AG08395 (cell line): ENCODE measurements around the gene WBP2.
A peak's percentile ranks its signal among the peaks of the same experiment; 100 is the strongest.

Experiments
- DNase-seq: peaks from one replicate; pipeline ENCODE4 v3.0.0; 2012; ENCODE audit warnings: mixed read lengths, low spot score

The WBP2 gene

GRCh38 chr17:75855310-75856061, at the start of gene WBP2:
Gene WBP2, minus strand, starts transcription at chr17:75855335. Its CDS starts 38 bp downstream, at chr17:75855297.
- peak; percentile 99 for DNase-seq

DNA sequence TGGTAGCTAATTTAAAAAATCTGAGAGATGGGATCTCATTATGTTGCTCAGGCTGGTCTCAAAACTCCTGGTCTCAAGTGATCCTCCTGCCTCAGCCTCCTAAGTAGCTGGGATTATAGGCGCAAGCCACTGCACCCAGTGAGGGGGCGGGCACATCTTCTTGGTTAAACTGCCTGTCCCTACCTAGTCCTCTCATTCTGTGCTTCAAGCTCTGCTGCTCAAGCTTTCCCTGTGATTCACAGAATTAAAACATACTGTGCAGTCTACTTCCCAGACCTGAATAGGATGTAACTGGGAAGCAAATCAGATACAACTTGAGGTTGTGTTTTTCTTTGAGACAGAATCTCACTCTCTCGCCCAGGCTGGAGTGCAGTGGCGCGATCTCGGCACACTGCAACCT, 47.3 kb upstream of the WBP2 start:
- DNase-seq: no peak

DNA sequence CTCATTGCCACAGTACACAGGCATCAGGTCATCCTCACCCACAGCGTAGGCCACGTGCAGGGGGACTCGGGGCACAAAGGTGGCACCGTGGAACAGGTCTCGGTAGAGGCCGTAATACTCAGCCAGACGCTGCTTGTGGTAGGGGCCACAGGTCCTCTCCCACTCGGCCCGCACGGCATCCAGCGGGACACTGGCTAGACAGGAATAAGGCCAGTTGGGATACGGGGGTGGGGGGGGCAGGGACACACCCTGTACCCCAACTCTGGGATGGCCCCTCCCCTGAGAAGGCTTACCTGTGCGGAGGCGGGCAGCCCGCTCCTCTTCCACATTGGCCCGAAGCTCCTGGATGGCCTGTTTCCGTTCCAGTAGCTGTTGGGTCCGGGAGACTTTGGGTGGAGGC, 46.6 kb upstream of the WBP2 start:
- no peak for DNase-seq

DNA sequence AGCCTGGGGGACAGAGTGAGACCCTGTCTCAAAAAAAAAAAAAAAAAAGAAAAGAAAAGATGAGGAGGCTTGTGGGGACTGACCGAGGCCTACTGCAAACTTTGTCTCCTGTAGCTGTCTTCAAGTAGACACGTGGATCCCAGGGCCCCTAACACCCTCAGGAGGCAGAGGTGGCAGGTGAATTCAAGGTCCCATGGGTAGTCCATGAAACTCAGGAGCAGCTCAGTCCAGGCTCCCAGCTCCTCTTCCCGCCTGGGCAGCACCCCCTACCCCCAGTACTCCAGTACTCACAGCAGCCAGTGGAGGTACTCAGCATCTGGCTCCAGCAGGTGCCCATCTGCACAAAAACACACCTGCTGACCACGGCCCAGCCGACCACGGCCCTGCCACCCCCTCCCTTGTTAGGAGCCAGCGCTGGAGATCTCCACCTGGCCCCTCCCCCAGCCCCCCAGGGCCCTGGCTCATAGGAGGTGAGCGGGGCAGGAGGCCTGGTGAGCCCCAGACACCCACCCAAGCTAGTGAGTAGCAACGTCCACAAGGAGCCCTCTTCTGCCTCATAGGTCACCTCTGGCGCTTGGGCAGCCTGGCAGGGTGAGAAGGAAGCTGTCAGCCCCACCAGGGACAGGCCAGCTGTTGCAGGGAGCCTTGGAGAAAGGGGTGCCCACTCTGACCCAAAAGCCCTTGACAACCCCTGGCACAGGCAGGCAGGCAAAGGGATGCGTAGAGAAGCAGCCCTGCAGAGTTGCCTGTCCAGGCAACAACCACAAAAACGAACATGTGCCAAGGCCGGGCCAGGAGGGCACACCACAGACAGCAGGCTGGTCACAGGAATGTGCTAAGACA, 45.8 kb upstream of the WBP2 start:
- no peak for DNase-seq

DNA sequence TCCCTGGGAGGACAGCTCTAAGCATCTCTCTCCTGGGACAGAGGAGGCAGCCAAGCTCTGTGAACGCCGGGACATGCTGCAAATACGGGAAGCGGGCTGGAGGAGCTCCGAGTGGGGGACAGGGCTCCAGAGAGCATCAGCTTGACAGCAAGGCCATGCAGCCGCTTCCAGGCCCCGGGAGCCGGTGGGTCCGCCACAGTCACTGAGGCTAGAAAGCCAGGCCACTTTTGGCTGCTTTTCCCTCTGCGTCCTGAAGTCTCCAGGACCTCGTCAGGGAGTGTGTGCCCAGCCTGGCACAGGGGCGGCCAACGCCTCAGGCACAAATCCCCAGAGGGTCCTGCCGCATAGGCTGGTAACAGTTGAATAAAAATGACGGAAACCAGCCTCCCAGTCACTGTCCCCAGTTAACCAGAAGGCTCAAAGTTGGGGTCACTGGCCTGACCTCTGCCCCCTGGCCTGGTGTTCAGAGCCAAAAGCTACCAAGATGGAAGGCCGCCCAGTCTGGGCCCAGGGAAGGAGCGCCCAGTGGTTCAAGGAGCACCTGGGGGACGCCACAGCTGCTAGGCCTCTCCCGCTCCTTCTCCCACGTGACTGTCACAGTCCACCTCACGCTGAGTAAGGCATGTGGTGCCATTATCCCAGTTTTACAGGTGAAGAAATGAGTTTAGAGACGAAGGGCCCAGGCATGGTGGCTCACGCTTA, 44.8 kb upstream of the WBP2 start:
- DNase-seq: no peak

- DNase-seq: no peak
These were observed 44.2 kb upstream of the WBP2 start for GRCh38 chr17:75899353-75899752.

GRCh38 chr17:75898791-75899190, 43.7 kb upstream of the WBP2 start:
- no peak for DNase-seq

GRCh38 chr17:75898065-75898464, 42.9 kb upstream of the WBP2 start:
- DNase-seq: no peak

DNA sequence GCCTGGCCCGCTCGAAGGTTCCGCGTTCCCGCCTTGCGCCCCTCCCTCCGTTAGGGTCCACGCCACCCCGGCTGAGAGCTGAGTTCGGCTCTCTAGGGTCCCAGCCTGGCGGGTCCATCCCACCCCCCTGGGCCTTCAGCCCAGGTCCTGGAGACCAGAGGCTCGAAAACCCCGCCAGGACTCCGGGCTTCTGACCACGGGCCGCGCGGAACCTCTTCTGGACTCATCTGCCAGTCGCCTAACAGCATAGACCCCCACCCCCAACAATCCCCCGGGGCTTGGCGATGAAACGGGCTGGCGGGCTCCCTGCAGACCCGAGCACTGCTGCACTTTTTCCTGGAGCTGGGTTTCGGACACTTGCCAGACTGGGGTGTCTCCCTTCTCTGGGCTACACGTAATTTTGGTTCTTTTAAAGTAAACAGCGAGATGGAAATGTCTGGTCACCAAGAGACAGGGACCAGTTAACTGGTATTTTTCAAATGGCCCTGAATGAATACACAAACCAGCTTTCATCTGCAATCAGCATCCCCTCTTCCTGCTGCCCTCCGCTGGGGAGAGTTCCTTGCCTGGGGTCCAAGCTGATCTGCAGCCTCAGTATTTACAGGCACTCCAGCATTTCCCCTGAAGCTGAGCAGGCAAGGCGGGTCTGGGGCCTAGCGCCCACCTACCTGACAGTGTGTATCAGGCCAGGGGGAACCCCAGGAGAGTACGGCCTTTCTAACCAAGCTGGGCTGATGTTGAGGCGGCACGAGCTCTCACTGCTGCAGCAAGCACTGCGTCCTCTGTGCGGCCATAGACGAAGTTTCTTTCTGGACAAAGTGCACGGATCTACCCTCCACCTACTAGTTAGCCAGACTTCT, 42.3 kb upstream of the WBP2 start:
- DNase-seq: no peak

GRCh38 chr17:75896415-75897159, 41.5 kb upstream of the WBP2 start, which contains the start of gene TRIM65:
Gene TRIM65, minus strand, starts transcription at chr17:75896951. Its CDS starts 14 bp downstream, at chr17:75896937.
- DNase-seq: peak; percentile 88

GRCh38 chr17:75895370-75896155, 40.4 kb upstream of the WBP2 start:
- DNase-seq: peak; percentile 53

DNA sequence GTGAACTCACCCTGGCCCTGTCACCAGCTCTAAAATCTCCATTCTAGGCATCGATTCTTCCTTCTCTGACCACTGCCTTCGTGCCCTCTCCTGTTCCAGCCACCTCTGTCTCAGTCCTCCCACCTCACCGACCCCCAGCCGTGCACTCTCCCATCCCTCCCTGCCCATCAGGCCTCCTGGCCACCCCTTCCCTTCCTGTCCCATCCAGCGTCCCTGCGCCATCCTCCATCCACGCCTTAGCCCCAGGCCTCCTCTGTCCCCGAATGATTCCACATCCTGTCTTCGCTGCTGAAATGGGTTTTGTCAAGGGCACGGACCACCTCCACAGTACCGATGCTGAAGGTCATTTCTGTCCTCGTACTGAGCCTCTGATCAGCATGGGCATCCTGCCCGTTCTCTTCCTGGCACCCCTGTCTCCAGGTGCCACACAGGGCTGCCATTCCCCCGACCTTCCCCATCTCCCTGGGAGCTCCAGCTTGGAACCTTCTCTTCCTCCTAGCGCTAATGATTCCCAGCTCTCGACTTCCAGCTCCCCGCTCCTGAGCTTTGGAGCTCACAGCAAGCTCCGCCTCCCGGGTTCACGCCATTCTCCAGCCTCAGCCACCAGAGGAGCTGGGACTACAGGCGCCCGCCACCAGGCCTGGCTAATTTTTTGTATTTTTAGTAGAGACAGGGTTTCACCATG, 39.1 kb upstream of the WBP2 start:
- no peak for DNase-seq

DNA sequence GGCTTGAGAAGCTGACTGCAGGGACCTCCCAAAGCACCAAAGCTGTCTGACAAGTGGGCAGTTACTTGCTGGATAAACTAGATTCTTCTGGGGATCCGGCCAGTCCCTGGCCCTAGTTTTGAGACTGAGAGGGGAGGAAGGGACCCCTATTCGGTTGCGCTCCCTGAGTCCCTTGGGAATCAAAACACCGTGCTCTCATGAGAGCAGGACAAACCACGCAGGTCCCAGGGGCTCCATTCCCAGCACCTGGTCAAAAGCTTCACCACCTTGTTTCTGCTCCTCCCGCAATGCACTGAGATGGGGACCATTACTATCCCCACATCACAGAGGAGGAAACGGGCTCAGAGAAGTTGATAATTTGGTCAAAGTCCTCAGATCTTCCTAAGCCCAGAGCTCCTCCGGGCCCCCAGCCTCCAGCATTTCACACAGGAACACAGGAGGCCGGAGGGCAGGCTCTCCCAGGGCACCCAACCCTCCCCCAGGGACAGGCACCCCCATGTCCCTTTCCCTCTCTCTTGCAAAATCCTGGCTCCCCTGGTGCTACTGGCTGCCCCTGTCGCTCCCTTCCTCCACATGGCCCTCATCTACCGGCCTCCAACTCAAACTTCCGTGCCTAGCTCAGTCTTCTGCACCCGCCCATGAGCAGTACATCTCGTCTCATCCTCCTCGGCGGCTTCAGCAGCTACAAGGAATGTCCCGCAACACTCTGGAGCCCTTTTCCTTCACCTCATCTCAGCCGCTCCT, 38.3 kb upstream of the WBP2 start:
- DNase-seq: no peak

GRCh38 chr17:75892556-75893224, 37.6 kb upstream of the WBP2 start:
- DNase-seq: no peak

DNA sequence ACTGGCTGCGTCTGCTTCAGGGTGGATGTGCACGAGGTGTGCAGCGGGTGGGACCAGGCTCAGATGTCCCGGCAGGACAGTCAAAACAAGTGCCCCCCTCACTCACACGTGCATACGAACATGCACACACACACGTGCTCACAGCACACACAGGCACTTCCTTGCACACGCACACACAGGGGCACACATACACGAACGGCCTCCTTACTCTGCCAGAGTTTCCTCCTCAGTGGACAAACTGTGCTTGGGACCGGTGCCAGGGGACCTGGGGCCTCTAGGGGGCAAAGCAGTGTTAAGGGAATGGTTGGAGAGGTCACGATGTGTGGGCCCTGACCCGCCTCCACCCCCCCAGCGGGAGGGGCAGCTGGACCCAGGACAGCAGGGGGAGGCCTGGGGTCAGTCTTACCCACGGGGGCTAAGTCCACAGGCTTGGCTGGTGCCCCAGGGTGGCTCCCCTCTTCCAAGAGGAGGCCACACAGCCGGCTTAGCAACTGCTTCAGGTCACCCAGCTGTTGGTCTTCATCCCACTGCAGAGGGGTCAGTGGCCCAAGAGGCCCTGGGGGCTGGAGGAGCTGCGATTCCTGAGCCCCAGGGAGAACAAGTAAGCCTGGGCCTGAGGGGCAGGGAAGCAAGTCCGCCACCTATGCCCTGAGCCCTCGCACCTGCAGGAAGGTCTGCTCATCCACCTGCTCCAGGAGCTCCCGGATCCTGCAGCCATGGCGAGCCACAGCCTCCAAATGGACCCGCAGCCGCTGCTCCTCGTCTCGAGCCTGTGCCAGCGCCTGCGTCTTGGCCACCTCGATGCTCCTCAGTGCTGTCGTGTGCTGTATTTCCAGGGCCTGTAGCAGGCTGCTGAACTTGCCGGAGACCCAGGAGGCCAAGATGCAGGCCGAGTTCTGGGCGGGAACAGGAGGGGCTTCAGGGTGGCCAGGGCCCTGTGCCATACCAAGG, 36.7 kb upstream of the WBP2 start:
- no peak for DNase-seq

GRCh38 chr17:75891022-75891604, 36.0 kb upstream of the WBP2 start:
- DNase-seq: no peak

GRCh38 chr17:75889454-75889853, 34.3 kb upstream of the WBP2 start:
- DNase-seq: no peak
